ENCODE measurements around the gene DUSP28.

The DUSP28 gene

DNA sequence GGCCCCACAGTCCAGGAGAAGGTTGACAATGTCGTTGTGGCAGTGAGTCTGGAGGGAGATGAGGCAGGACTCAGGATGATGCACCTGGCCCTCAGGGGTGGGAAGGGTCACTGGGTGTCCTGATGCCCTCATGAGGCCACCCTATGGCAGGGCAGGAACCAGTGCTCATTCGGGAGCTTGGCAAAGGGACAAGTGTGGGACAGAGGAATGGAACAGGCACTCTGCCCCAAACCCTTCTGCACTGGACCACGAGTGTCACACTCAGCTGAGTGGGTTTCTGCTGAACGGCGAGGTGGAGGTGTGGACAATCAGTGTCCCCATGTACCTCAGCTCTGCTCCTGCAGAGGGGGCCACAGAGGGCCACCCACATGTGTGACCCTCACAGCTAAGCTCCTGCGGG is 34.4 kb upstream of the DUSP28 start:
- Histone ChIP-seq H2BK120ac (ENCODE audit: low read depth, low read length) (no peak overlapping the region), H3K4ac (ENCODE audit: low read depth in 1 of 2, low read length in 2 of 2) (no peak overlapping the region)

DNA sequence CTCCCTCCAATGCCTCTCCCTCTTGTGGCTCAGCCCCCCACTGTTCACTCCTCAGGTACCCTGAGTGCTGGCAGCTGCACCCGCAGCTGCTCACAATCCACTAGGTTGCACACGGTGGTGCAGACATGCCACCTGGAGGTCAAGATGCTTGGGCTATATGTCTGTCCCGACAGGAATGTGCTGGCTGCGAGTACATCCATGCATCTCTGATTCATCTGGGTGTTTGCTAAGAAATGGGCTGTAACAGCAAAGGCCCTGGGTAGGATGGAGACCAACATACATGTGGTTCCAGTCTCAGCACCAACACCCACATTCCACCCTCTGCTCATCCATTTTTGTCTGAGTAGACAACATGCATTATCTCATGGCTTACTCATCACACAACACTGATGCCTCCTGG is 33.6 kb upstream of the DUSP28 start:
- no peak overlapping the region for H3K14ac ChIP-seq (ENCODE audit: low read length in 2 of 2)
- no peak overlapping the region for H2BK12ac ChIP-seq (ENCODE audit: low read length in 2 of 2)
- no peak overlapping the region for H2BK5ac ChIP-seq (ENCODE audit: low read depth, low read length, poor library complexity, severe bottlenecking)
- DNase-seq = no peak
- H3K27me3 ChIP-seq (ENCODE audit: control insufficient read depth in 1 of 2, insufficient read depth in 1 of 2, low read length in 2 of 2) = no peaks in the 10 kb centered on the region
- no peak overlapping the region for H3K4ac ChIP-seq (ENCODE audit: low read depth in 1 of 2, low read length in 2 of 2)
- H3K79me1 ChIP-seq (replicated peaks; ENCODE audit: low read length, poor library complexity, severe bottlenecking) = peaks cover 3% of the 10 kb centered on the region
- H3K36me3 ChIP-seq (ENCODE audit: control insufficient read depth in 1 of 2, insufficient read depth in 2 of 2, low read depth in 1 of 2, low read length in 2 of 2) = peaks cover 50 to 71% of the 10 kb centered on the region in 2 experiments
- 98% methylated on average over 3 of the region's 4 CpGs for WGBS
- no peak overlapping the region for H3K4me2 ChIP-seq (ENCODE audit: low read length, poor library complexity, severe bottlenecking)
- no peak overlapping the region for H3K4me3 ChIP-seq (ENCODE audit: insufficient read depth in 1 of 2, low read depth in 1 of 2, low read length in 2 of 2)
- H3K18ac ChIP-seq (ENCODE audit: low read depth in 1 of 2, low read length in 2 of 2) = no peak overlapping the region
- H4K8ac ChIP-seq (ENCODE audit: low read length) = no peak overlapping the region
- H2BK120ac ChIP-seq (ENCODE audit: low read depth, low read length) = no peak overlapping the region
- no peak overlapping the region for H2BK15ac ChIP-seq (ENCODE audit: low read depth, poor library complexity, severe bottlenecking)
- no peak overlapping the region for H2AK5ac ChIP-seq (ENCODE audit: low read length, severe bottlenecking)
- no peak overlapping the region for H2AFZ ChIP-seq (ENCODE audit: low read depth, low read length)
- H3K9me3 ChIP-seq (ENCODE audit: control insufficient read depth, low read length) = peaks cover 21% of the 10 kb centered on the region
- H3K9ac ChIP-seq (ENCODE audit: low read length) = no peak overlapping the region
- H4K91ac ChIP-seq (ENCODE audit: low read length) = no peak overlapping the region
- H3K27ac ChIP-seq (ENCODE audit: low read length, poor library complexity, severe bottlenecking) = no peak overlapping the region
- H3K23ac ChIP-seq (ENCODE audit: low read length in 2 of 2) = no peak overlapping the region
- H3K4me1 ChIP-seq (ENCODE audit: control insufficient read depth, insufficient read depth, low read depth, low read length) = no peaks in the 10 kb centered on the region

More for the DNA sequence above, 34.4 kb upstream of the DUSP28 start:
- Histone ChIP-seq H2AFZ (ENCODE audit: low read depth, low read length) (no peak overlapping the region), H2BK12ac (ENCODE audit: low read length in 2 of 2) (no peak overlapping the region), H2BK5ac (ENCODE audit: low read depth, low read length, poor library complexity, severe bottlenecking) (no peak overlapping the region), H3K27ac (ENCODE audit: low read length, poor library complexity, severe bottlenecking) (no peak overlapping the region), H2BK15ac (ENCODE audit: low read depth, poor library complexity, severe bottlenecking) (no peak overlapping the region), H4K91ac (ENCODE audit: low read length) (no peak overlapping the region), H3K14ac (ENCODE audit: low read length in 2 of 2) (no peak overlapping the region), H4K8ac (ENCODE audit: low read length) (no peak overlapping the region), H3K4me1 (ENCODE audit: control insufficient read depth, insufficient read depth, low read depth, low read length) (no peaks in the 10 kb centered on the region), H3K9ac (ENCODE audit: low read length) (no peak overlapping the region), H3K9me3 (ENCODE audit: control insufficient read depth, low read length) (peaks cover 15% of the 10 kb centered on the region), H3K36me3 (ENCODE audit: control insufficient read depth in 1 of 2, insufficient read depth in 2 of 2, low read depth in 1 of 2, low read length in 2 of 2) (peaks cover 50 to 65% of the 10 kb centered on the region in 2 experiments), H3K18ac (ENCODE audit: low read depth in 1 of 2, low read length in 2 of 2) (no peak overlapping the region), H3K4me3 (ENCODE audit: insufficient read depth in 1 of 2, low read depth in 1 of 2, low read length in 2 of 2) (no peak overlapping the region), H2AK5ac (ENCODE audit: low read length, severe bottlenecking) (no peak overlapping the region), H3K23ac (ENCODE audit: low read length in 2 of 2) (no peak overlapping the region), H3K79me1 (replicated peaks; ENCODE audit: low read length, poor library complexity, severe bottlenecking) (peaks cover 3% of the 10 kb centered on the region), H3K4me2 (ENCODE audit: low read length, poor library complexity, severe bottlenecking) (no peak overlapping the region), H3K27me3 (ENCODE audit: control insufficient read depth in 1 of 2, insufficient read depth in 1 of 2, low read length in 2 of 2) (peaks cover 0 to under 1% of the 10 kb centered on the region in 2 experiments)
- no peak for DNase-seq
- WGBS = 94% methylated on average over 6 of the region's 6 CpGs

DNA sequence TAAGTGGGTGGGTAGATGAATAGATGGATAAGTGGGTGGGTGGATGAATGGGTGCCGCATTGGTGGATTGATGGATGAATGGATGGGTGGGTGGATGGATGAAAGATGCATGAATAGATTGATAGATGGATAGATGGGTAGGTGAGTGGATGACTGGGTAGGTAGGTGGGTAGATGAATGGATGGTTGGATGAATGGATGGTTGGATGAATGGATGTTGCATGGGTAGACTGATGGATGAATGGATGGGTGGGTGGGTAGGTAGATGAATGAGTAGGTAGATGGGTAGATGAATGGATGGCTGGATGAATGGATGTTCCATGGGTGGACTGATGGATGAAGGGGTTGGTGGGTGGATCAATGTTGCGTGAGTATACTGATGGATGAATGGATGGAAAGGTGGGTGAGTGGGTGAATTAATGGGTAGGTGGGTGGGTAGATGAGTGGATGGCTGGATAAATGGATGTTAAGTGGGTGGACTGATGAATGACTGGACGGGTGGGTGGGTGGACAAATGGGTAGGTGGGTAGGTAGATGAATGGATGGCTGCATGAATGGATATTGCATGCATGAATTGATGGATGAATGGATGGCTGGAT is 32.9 kb upstream of the DUSP28 start:
- H2AK5ac ChIP-seq (ENCODE audit: low read length, severe bottlenecking) = no peak overlapping the region
- H2BK120ac ChIP-seq (ENCODE audit: low read depth, low read length) = no peak overlapping the region
- no peak overlapping the region for H3K4ac ChIP-seq (ENCODE audit: low read depth in 1 of 2, low read length in 2 of 2)
- no peak overlapping the region for H4K91ac ChIP-seq (ENCODE audit: low read length)
- no peak overlapping the region for H3K4me2 ChIP-seq (ENCODE audit: low read length, poor library complexity, severe bottlenecking)
- no peak overlapping the region for H2AFZ ChIP-seq (ENCODE audit: low read depth, low read length)
- H3K9me3 ChIP-seq (ENCODE audit: control insufficient read depth, low read length) = peaks cover 28% of the 10 kb centered on the region
- DNase-seq = no peak
- peaks cover 50 to 71% of the 10 kb centered on the region in 2 experiments for H3K36me3 ChIP-seq (ENCODE audit: control insufficient read depth in 1 of 2, insufficient read depth in 2 of 2, low read depth in 1 of 2, low read length in 2 of 2)
- no peaks in the 10 kb centered on the region for H3K4me1 ChIP-seq (ENCODE audit: control insufficient read depth, insufficient read depth, low read depth, low read length)
- H2BK12ac ChIP-seq (ENCODE audit: low read length in 2 of 2) = no peak overlapping the region
- no peak overlapping the region for H3K18ac ChIP-seq (ENCODE audit: low read depth in 1 of 2, low read length in 2 of 2)
- no peak overlapping the region for H3K27ac ChIP-seq (ENCODE audit: low read length, poor library complexity, severe bottlenecking)
- 60% methylated on average over 3 of the region's 3 CpGs for WGBS
- H2BK5ac ChIP-seq (ENCODE audit: low read depth, low read length, poor library complexity, severe bottlenecking) = no peak overlapping the region
- no peak overlapping the region for H3K4me3 ChIP-seq (ENCODE audit: insufficient read depth in 1 of 2, low read depth in 1 of 2, low read length in 2 of 2)
- H3K79me1 ChIP-seq (replicated peaks; ENCODE audit: low read length, poor library complexity, severe bottlenecking) = peaks cover 3% of the 10 kb centered on the region
- H4K8ac ChIP-seq (ENCODE audit: low read length) = no peak overlapping the region
- H3K27me3 ChIP-seq (ENCODE audit: control insufficient read depth in 1 of 2, insufficient read depth in 1 of 2, low read length in 2 of 2) = no peaks in the 10 kb centered on the region
- H3K9ac ChIP-seq (ENCODE audit: low read length) = no peak overlapping the region
- no peak overlapping the region for H2BK15ac ChIP-seq (ENCODE audit: low read depth, poor library complexity, severe bottlenecking)
- no peak overlapping the region for H3K23ac ChIP-seq (ENCODE audit: low read length in 2 of 2)
- no peak overlapping the region for H3K14ac ChIP-seq (ENCODE audit: low read length in 2 of 2)

DNA sequence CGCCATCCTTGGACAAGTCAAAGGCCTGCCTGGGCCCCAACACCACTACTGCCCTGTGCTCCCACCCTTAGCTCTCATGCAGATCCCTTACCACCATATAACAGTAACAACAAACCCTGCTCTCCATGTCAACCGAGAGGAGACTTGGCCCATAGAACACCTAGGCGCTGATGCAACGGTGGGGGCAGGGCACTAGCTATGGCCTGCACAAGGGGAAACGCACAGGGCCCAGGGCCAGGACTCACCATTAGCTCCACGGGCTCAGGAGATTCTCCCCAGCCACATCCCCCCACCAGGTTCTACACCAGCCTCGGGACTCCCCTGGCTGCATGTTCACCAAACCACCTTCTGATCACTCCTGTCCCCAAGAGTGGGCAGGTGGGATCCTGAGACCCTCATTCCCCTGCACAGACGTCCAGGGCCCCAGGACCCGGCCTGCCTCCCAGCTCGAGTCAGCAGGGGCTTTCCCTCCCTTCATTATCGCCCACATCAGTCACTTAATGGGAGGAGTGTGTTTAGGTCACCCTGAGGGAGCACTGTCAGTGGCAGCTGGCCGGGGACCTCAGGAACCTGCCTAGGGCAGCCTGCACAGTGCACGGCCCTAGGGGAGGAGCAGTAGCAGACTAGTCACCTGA is 31.6 kb upstream of the DUSP28 start:
- no peak overlapping the region for H2BK120ac ChIP-seq (ENCODE audit: low read depth, low read length)
- peaks cover 40 to 65% of the 10 kb centered on the region in 2 experiments for H3K36me3 ChIP-seq (ENCODE audit: control insufficient read depth in 1 of 2, insufficient read depth in 2 of 2, low read depth in 1 of 2, low read length in 2 of 2)
- no peak for DNase-seq
- no peak overlapping the region for H4K91ac ChIP-seq (ENCODE audit: low read length)
- H2BK5ac ChIP-seq (ENCODE audit: low read depth, low read length, poor library complexity, severe bottlenecking) = no peak overlapping the region
- H3K27ac ChIP-seq (ENCODE audit: low read length, poor library complexity, severe bottlenecking) = no peak overlapping the region
- no peak overlapping the region for H4K8ac ChIP-seq (ENCODE audit: low read length)
- no peak overlapping the region for H2AK5ac ChIP-seq (ENCODE audit: low read length, severe bottlenecking)
- no peak overlapping the region for H3K9ac ChIP-seq (ENCODE audit: low read length)
- H3K4me2 ChIP-seq (ENCODE audit: low read length, poor library complexity, severe bottlenecking) = no peak overlapping the region
- H2AFZ ChIP-seq (ENCODE audit: low read depth, low read length) = no peak overlapping the region
- no peak overlapping the region for H2BK15ac ChIP-seq (ENCODE audit: low read depth, poor library complexity, severe bottlenecking)
- H3K14ac ChIP-seq (ENCODE audit: low read length in 2 of 2) = no peak overlapping the region
- WGBS = 97% methylated on average over 10 of the region's 13 CpGs
- no peak overlapping the region for H3K4me3 ChIP-seq (ENCODE audit: insufficient read depth in 1 of 2, low read depth in 1 of 2, low read length in 2 of 2)
- no peak overlapping the region for H2BK12ac ChIP-seq (ENCODE audit: low read length in 2 of 2)
- no peak overlapping the region for H3K23ac ChIP-seq (ENCODE audit: low read length in 2 of 2)
- H3K4me1 ChIP-seq (ENCODE audit: control insufficient read depth, insufficient read depth, low read depth, low read length) = no peaks in the 10 kb centered on the region
- peaks cover 7% of the 10 kb centered on the region for H3K79me1 ChIP-seq (replicated peaks; ENCODE audit: low read length, poor library complexity, severe bottlenecking)
- H3K27me3 ChIP-seq (ENCODE audit: control insufficient read depth in 1 of 2, insufficient read depth in 1 of 2, low read length in 2 of 2) = no peaks in the 10 kb centered on the region
- no peak overlapping the region for H3K4ac ChIP-seq (ENCODE audit: low read depth in 1 of 2, low read length in 2 of 2)
- H3K9me3 ChIP-seq (ENCODE audit: control insufficient read depth, low read length) = peaks cover 38% of the 10 kb centered on the region
- H3K18ac ChIP-seq (ENCODE audit: low read depth in 1 of 2, low read length in 2 of 2) = no peak overlapping the region
